TTC549 (cell line): ENCODE measurements around the gene LPCAT3.

ENCODE experiments used
- FAIRE-seq: peaks from 2 replicates; lab custom pipeline; 2012; peaks lifted over from hg19 to GRCh38; lab: Jason Lieb, UNC

LPCAT3 gene

DNA sequence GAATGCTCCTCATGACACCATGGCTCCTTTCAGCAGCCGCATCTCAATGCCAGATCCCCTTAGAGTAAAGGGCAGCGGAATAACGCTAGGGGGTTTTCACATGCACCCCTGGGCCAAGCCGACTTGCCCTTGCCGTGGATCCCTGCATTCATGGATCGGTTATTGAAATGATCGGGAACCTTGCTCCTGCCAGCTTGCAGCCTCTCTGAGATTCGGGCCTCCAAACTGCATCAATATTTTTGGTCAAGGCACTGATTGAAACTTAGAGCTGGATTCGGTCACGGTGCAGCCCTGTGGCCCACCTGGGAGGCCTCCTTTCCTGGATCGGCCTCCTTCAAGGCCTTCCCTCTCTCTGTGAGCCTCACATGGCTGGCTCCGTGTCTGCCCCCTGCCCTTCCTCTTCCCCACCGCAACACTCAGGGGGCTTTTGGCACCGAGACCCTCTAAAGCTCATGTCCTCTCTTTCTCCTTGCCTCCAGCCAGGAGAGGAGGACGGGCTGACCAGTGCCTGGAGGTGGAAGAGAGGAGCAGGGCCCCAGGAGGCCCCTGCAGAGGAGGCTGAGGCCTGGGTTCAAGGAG lies 65.3 kb downstream of the LPCAT3 start:
- FAIRE-seq = no peak

GRCh38 chr12:6952121-6952862 lies 66.0 kb downstream of the LPCAT3 start:
- FAIRE-seq = no peak

DNA sequence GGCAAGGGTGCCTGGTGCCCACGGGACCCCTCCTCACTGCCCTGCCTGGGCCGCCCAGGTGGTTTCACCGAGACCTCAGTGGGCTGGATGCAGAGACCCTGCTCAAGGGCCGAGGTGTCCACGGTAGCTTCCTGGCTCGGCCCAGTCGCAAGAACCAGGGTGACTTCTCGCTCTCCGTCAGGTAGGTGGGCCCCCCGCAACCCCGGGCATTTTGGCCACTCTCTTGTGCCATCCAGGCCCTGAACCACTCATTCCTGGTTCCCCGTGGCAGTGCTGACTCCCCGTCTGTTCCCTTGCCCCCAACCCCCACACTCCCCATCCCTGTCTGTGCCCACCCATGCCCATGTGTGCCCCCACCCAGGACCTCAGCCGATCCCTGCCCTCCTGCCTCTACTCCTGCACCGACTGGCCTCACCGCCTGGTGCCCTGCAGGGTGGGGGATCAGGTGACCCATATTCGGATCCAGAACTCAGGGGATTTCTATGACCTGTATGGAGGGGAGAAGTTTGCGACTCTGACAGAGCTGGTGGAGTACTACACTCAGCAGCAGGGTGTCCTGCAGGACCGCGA lies 66.6 kb downstream of the LPCAT3 start:
- FAIRE-seq = no peak

- FAIRE-seq = no peak
These were observed 67.3 kb downstream of the LPCAT3 start, which contains the start of gene PTPN6 for GRCh38 chr12:6950811-6951540. Gene PTPN6, plus strand, starts transcription at chr12:6951356. Its CDS starts 157 bp downstream, at chr12:6951513.

- no peak for FAIRE-seq
These were observed 67.9 kb downstream of the LPCAT3 start for GRCh38 chr12:6950401-6950801.

DNA sequence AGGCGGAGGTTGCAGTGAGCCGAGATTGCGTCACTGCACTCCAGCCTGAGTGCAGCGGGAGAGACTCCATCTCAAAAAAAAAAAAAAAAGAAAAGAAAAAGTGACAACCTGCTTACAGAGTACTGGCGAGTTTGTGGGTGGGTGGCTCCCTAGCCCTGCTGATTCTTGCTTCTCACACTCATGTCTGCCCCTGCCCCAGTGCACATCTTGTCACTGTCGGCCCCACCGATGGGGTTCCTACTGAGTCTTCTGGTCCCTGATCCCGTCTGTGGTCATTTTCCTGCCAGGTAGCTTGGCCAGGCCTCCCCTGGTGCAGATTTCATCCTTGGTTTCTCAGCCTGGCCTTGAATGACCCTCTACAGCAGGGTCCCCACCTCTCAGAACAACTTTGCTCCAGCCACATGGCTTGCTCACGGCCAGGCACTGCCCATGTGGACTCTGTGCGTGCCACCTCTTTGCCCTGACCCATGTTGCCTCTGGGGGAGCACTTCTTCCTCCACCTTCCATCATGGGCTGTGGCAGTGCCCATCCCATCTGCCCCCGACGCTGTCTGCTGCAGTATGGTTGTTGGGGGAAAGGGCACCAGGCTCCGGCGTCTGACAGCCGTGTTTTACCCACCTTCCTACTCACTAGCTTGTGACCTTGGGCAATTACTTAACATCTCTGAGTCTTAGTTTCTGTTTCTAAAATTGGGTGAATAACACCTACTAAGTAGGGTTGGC lies 69.2 kb downstream of the LPCAT3 start:
- no peak for FAIRE-seq

- no peak for FAIRE-seq
These were observed 70.7 kb downstream of the LPCAT3 start for GRCh38 chr12:6947615-6948014.

- no peak for FAIRE-seq
These were observed 71.3 kb downstream of the LPCAT3 start for GRCh38 chr12:6946920-6947374.

DNA sequence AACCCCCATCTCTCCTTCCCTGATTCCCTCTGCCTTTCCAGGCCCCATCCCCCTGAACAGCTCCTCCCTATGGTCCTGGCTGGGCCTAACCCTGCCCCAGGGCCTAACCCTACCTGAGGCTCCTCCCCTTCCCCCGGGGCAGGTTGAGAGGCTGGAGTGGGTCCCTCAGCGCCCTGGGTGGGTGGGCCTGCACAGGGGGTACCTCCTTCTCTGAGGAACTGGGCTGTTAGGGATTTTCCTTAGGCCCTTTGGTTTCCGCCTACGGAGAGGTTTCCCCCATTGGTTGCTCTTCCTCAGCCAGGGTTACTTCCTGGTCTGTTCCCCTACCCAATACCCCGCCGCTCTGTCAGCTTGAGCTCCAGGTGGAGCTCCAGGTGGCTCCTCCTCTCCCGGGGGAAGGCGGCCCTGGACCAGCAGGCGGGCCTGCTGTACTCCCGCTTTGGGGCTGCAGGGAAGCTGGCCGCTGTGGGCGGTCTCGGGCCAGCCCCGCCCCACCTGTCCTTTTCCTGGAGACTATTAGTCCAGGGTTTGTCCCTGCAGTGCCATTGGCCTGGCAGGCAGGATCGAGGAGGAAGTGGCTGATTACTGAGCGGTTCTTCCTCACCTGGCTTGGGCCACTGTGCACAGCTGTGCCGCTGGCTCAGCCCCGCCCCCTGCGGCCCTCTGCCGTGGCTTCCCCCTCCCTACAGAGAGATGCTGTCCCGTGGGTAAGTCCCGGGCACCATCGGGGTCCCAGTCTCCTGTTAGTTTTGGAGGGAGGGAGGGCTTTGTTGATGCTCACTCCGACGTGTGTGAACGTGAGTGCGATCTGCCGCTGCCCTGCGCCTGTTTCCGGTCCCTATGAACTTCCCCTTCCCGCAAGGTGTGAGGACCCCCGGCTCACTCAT lies 72.0 kb downstream of the LPCAT3 start:
- FAIRE-seq = no peak

GRCh38 chr12:6945613-6946012 lies 72.7 kb downstream of the LPCAT3 start:
- no peak for FAIRE-seq

GRCh38 chr12:6944381-6945186 lies 73.7 kb downstream of the LPCAT3 start:
- FAIRE-seq = peak; percentile 54

- FAIRE-seq = no peak
These were observed 74.4 kb downstream of the LPCAT3 start, which contains the start of the genes C12orf57 and RNU7-1 for GRCh38 chr12:6943722-6944380. Gene C12orf57, plus strand, starts transcription at chr12:6944022. Its CDS starts 100 bp downstream, at chr12:6944122. Gene RNU7-1, plus strand, starts transcription at chr12:6943816.

- FAIRE-seq = peak; percentile 92
These were observed 74.9 kb downstream of the LPCAT3 start for GRCh38 chr12:6943389-6943721.

DNA sequence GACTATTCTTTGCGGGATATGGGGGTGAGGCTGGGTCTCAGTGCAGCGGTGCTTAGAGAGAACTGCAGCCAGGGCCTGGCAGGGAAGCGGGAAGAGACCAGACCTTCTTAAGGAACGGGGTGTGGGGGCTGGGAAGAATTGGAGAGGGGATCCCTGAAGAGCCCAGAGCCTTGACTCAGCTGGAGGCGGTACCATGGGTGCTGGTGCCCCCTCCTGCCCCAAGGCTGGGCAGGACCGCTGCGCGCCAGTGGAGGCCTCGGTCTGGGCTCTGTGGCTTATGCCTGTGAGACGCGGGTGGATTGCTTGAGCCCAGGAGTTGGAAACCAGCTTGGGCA lies 76.0 kb downstream of the LPCAT3 start:
- FAIRE-seq = no peak

DNA sequence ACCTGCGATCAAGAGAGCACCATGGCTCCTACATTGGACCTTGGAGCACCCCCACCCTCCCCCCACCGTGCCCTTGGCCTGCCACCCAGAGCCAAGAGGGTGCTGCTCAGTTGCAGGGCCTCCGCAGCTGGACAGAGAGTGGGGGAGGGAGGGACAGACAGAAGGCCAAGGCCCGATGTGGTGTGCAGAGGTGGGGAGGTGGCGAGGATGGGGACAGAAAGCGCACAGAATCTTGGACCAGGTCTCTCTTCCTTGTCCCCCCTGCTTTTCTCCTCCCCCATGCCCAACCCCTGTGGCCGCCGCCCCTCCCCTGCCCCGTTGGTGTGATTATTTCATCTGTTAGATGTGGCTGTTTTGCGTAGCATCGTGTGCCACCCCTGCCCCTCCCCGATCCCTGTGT lies 76.5 kb downstream of the LPCAT3 start:
- FAIRE-seq = no peak

GRCh38 chr12:6941267-6941666 lies 77.0 kb downstream of the LPCAT3 start:
- FAIRE-seq = no peak

GRCh38 chr12:6939191-6939540 lies 79.1 kb downstream of the LPCAT3 start:
- FAIRE-seq = no peak

- FAIRE-seq = no peak
These were observed 79.7 kb downstream of the LPCAT3 start for GRCh38 chr12:6938353-6939190.
